ENCODE results near the gene CMTM7.

DNA sequence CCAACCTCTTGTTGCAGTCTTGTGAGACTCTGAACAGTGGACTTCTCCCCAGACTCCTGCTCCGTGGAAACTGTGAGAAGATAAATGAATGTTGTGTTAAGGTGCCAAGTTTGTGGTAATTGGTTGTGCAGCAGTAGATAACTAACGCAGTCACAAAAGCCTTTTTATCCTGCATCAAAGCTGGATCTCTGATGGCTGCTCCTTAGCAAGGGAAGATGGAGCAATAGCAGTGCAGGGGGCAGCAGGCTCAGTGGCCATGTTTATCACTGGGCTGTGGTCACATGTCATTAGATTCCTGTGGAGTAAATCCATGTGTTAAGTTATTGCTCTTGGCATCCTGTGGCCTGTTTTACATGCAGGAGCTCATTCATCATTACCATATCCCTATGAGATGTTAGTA lies 13.5 kb downstream of the CMTM7 start:
- TF ChIP-seq, protein P1, sequence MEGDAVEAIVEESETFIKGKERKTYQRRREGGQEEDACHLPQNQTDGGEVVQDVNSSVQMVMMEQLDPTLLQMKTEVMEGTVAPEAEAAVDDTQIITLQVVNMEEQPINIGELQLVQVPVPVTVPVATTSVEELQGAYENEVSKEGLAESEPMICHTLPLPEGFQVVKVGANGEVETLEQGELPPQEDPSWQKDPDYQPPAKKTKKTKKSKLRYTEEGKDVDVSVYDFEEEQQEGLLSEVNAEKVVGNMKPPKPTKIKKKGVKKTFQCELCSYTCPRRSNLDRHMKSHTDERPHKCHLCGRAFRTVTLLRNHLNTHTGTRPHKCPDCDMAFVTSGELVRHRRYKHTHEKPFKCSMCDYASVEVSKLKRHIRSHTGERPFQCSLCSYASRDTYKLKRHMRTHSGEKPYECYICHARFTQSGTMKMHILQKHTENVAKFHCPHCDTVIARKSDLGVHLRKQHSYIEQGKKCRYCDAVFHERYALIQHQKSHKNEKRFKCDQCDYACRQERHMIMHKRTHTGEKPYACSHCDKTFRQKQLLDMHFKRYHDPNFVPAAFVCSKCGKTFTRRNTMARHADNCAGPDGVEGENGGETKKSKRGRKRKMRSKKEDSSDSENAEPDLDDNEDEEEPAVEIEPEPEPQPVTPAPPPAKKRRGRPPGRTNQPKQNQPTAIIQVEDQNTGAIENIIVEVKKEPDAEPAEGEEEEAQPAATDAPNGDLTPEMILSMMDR (IDR thresholded peaks at IDR 0.05), result no peak
- no peak for TF ChIP-seq POLR2A (IDR thresholded peaks at IDR 0.05)

Measured in adrenal gland (tissue), 5 donors.